IMR-90 (cell line): ENCODE data around the gene ATP5PD. TPM values are rescaled to one million over a fixed set of nuclear protein-coding genes. Genes with fewer than 3 reads are reported as not detected.

ENCODE experiments used
- ATAC-seq: fragments of 200-7000 bp; cut with Tn5 transposase; 2 replicates; pipeline ENCODE4 v1.9.1; 2020; ENCODE audit warnings: low read depth, mild to moderate bottlenecking, moderate library complexity
- BruUV-seq: library from RNA; stranded (reverse); fragments of 400-500 nt; replicated peaks from 2 replicates; lab custom pipeline; 2021; lab: Mats Ljungman, UMichigan
- CTCF ChIA-PET: fragments of 300-600 bp; formaldehyde crosslinking; extraction: SDS; loops from one replicate; lab custom pipeline; 2021; ENCODE audit warnings: antibody characterized with exemption; lab: Yijun Ruan, JAX
- POLR2A ChIA-PET: fragments of 300-600 bp; sonication (Branson Sonifier 250); formaldehyde crosslinking; loops from one replicate; lab custom pipeline; 2022; ENCODE audit warnings: antibody characterized with exemption; ENCODE audit not compliant: unreplicated experiment; lab: Charles Lee
- DNase-seq: peaks from one replicate; pipeline ENCODE4 v3.0.0; 2013
- H2AFZ ChIP-seq: replicated peaks from 2 replicates; pipeline ENCODE3; 2013; ENCODE audit warnings: low read length, mild to moderate bottlenecking; ENCODE audit not compliant: poor library complexity
- H2AK5ac ChIP-seq: 2 replicates; pipeline ENCODE4 v1.6.1; 2013; ENCODE audit warnings: low read depth, low read length, inconsistent platforms
- H2AK9ac ChIP-seq: replicated peaks from 2 replicates; pipeline ENCODE3; 2013; ENCODE audit warnings: mild to moderate bottlenecking, low read depth, low read length, moderate library complexity; ENCODE audit not compliant: poor library complexity
- H2BK120ac ChIP-seq: 2 replicates; pipeline ENCODE4 v1.6.1; 2013; ENCODE audit warnings: low read depth, low read length, inconsistent platforms
- H2BK15ac ChIP-seq: 3 replicates; pipeline ENCODE4 v1.6.1; 2013; ENCODE audit warnings: low read depth, low read length, inconsistent platforms
- H2BK20ac ChIP-seq: 2 replicates; pipeline ENCODE4 v1.6.1; 2013; ENCODE audit warnings: low read depth, mild to moderate bottlenecking, inconsistent platforms, low read length, moderate library complexity
- H2BK5ac ChIP-seq: 2 replicates; pipeline ENCODE4 v1.6.1; 2013; ENCODE audit warnings: mild to moderate bottlenecking, low read depth, low read length, inconsistent platforms; ENCODE audit not compliant: poor library complexity, severe bottlenecking
- H3K14ac ChIP-seq: replicated peaks from 2 replicates; pipeline ENCODE4 v1.6.1; 2013; ENCODE audit warnings: low read depth, low read length, inconsistent platforms
- H3K18ac ChIP-seq: 2 replicates; pipeline ENCODE4 v1.6.1; 2013; ENCODE audit warnings: low read depth, low read length, control low read depth
- H3K23ac ChIP-seq: 2 replicates; pipeline ENCODE4 v1.6.1; 2013; ENCODE audit warnings: low read depth, low read length, inconsistent platforms
- H3K27ac ChIP-seq: 2 replicates; pipeline ENCODE4 v1.5.1; 2013; ENCODE audit warnings: mild to moderate bottlenecking, control low read depth, low read length; ENCODE audit not compliant: insufficient read depth
- H3K27me3 ChIP-seq: 2 replicates; pipeline ENCODE4 v1.6.1; 2013; ENCODE audit warnings: low read length; ENCODE audit not compliant: control insufficient read depth, insufficient read depth
- H3K36me3 ChIP-seq: 2 replicates; pipeline ENCODE4 v1.6.1; 2013; ENCODE audit warnings: low read length, mixed read lengths; ENCODE audit not compliant: control insufficient read depth, insufficient read depth
- H3K4ac ChIP-seq: 2 replicates; pipeline ENCODE4 v1.6.1; 2013; ENCODE audit warnings: low read depth, low read length, inconsistent platforms
- H3K4me1 ChIP-seq: 2 replicates; pipeline ENCODE4 v1.6.1; 2013; ENCODE audit warnings: low read length, mixed read lengths; ENCODE audit not compliant: control insufficient read depth, insufficient read depth
- H3K4me2 ChIP-seq: 2 replicates; pipeline ENCODE4 v1.6.1; 2013; ENCODE audit warnings: low read depth, mild to moderate bottlenecking, control low read depth, low read length, moderate library complexity
- H3K4me3 ChIP-seq: 2 replicates; pipeline ENCODE4 v1.5.1; 2013; ENCODE audit warnings: low read depth, mild to moderate bottlenecking, control low read depth, low read length, moderate library complexity; ENCODE audit not compliant: insufficient read depth
- H3K56ac ChIP-seq: 2 replicates; pipeline ENCODE4 v1.6.1; 2013; ENCODE audit warnings: low read length, inconsistent platforms; ENCODE audit not compliant: insufficient read depth; ENCODE audit errors: extremely low read depth
- H3K79me1 ChIP-seq, 2 experiments: 2 replicates each; pipeline ENCODE4 v1.6.1; 2013; ENCODE audit warnings: low read length in 2 of 2, inconsistent platforms in 1 of 2, low read depth in 1 of 2
- H3K9ac ChIP-seq: 2 replicates; pipeline ENCODE4 v1.6.1; 2013; ENCODE audit warnings: low read depth, low read length, control low read depth
- H3K9me1 ChIP-seq: 2 replicates; pipeline ENCODE4 v1.6.1; 2013; ENCODE audit warnings: low read length, inconsistent platforms; ENCODE audit not compliant: insufficient read depth
- H3K9me3 ChIP-seq: 2 replicates; pipeline ENCODE4 v1.6.1; 2013; ENCODE audit warnings: low read length; ENCODE audit not compliant: control insufficient read depth, insufficient read depth
- H4K20me1 ChIP-seq: 2 replicates; pipeline ENCODE4 v1.6.1; 2013; ENCODE audit warnings: low read length, inconsistent platforms; ENCODE audit not compliant: insufficient read depth
- H4K5ac ChIP-seq: 2 replicates; pipeline ENCODE4 v1.6.1; 2013; ENCODE audit warnings: mild to moderate bottlenecking, low read depth, low read length, control low read depth
- H4K8ac ChIP-seq, 2 experiments: 2 replicates each; pipeline ENCODE4 v1.6.1; 2013; ENCODE audit warnings: low read depth in 2 of 2, low read length in 2 of 2, control low read depth in 1 of 2, inconsistent platforms in 1 of 2
- H4K91ac ChIP-seq: 2 replicates; pipeline ENCODE4 v1.6.1; 2013; ENCODE audit warnings: low read depth, low read length, inconsistent platforms; ENCODE audit not compliant: insufficient read depth
- BHLHE40 ChIP-seq: fragments of 150-350 bp; IDR thresholded peaks from 2 replicates; pipeline ENCODE4 v1.6.1; 2016; ENCODE audit warnings: mild to moderate bottlenecking, low read depth, low read length
- CEBPB ChIP-seq: IDR thresholded peaks from 2 replicates; pipeline ENCODE4 v1.6.1; 2012; ENCODE audit warnings: low read depth, low read length, improper control_type of control experiment
- CHD1 ChIP-seq: IDR thresholded peaks from 2 replicates; pipeline ENCODE4 v1.6.1; 2012; ENCODE audit warnings: low read depth, low read length, improper control_type of control experiment
- CTCF ChIP-seq: conservative IDR thresholded peaks from 2 replicates; pipeline ENCODE4 v1.5.1; 2012; ENCODE audit warnings: mild to moderate bottlenecking, low read depth, low read length, improper control_type of control experiment
- ELK1 ChIP-seq: fragments of 150-350 bp; IDR thresholded peaks from 2 replicates; pipeline ENCODE4 v1.6.1; 2016; ENCODE audit warnings: low read depth, mild to moderate bottlenecking, low read length, moderate library complexity, borderline replicate concordance
- FOS ChIP-seq: fragments of 150-350 bp; IDR thresholded peaks from 2 replicates; pipeline ENCODE4 v1.6.1; 2016; ENCODE audit warnings: low read depth, low read length
- MAFK ChIP-seq: IDR thresholded peaks from 2 replicates; pipeline ENCODE4 v1.6.1; 2012; ENCODE audit warnings: low read depth, low read length, improper control_type of control experiment
- MAZ ChIP-seq: IDR thresholded peaks from 2 replicates; pipeline ENCODE4 v1.6.1; 2012; ENCODE audit warnings: low read depth, mild to moderate bottlenecking, low read length, improper control_type of control experiment, moderate library complexity, borderline replicate concordance
- MXI1 ChIP-seq: IDR thresholded peaks from 2 replicates; pipeline ENCODE4 v1.6.1; 2012; ENCODE audit warnings: low read depth, mild to moderate bottlenecking, low read length, moderate library complexity, borderline replicate concordance
- NFE2L2 ChIP-seq: fragments of 150-350 bp; IDR thresholded peaks from 2 replicates; pipeline ENCODE4 v1.6.1; 2016; ENCODE audit warnings: low read depth, mild to moderate bottlenecking, low read length
- POLR2A ChIP-seq: IDR thresholded peaks from 2 replicates; pipeline ENCODE4 v1.6.1; 2012; ENCODE audit warnings: mild to moderate bottlenecking, low read depth, low read length
- RAD21 ChIP-seq: IDR thresholded peaks from 2 replicates; pipeline ENCODE4 v1.6.1; 2012; ENCODE audit warnings: low read length, improper control_type of control experiment
- RCOR1 ChIP-seq: IDR thresholded peaks from 2 replicates; pipeline ENCODE4 v1.6.1; 2012; ENCODE audit warnings: mild to moderate bottlenecking, low read length, improper control_type of control experiment; ENCODE audit not compliant: insufficient replicate concordance
- RFX5 ChIP-seq: IDR thresholded peaks from 2 replicates; pipeline ENCODE4 v1.8.0; 2012; ENCODE audit warnings: low read depth, mild to moderate bottlenecking, low read length, moderate library complexity
- SMC3 ChIP-seq: fragments of 150-350 bp; IDR thresholded peaks from 2 replicates; pipeline ENCODE4 v1.6.1; 2016; ENCODE audit warnings: low read depth, mild to moderate bottlenecking, antibody characterized with exemption, low read length, moderate library complexity
- USF2 ChIP-seq: fragments of 150-350 bp; IDR thresholded peaks from 2 replicates; pipeline ENCODE4 v1.6.1; 2017; ENCODE audit warnings: mild to moderate bottlenecking, antibody characterized with exemption, low read length, low read depth
- WGBS, 2 experiments: methylation state at CpG; one replicate each; pipeline versions ENCODE4 v1.1.5 to v1.1.7; 2013; ENCODE audit warnings: missing lambda C conversion rate in 2 of 2; ENCODE audit not compliant: insufficient read length in 1 of 2; ENCODE audit errors: extremely low coverage in 2 of 2; 5-methylcytosine and 5-hydroxymethylcytosine counted together
- dilution Hi-C: fragments of 300-500 bp; cut with HindIII; formaldehyde crosslinking; loops from one replicate; pipeline ENCODE4 v1.14.3; 2018; ENCODE audit warnings: low sequenced_read_pairs; ENCODE audit not compliant: unreplicated experiment
- in situ Hi-C: fragments of 300-500 bp; cut with MboI; formaldehyde crosslinking; loops from 3 replicates; pipeline ENCODE4 v1.14.3; 2019; ENCODE audit warnings: low sequenced_read_pairs, inconsistent platforms, mixed read lengths
- intact Hi-C: fragments of 100-400 bp; cut with micrococcal nuclease; formaldehyde crosslinking; loops from 2 replicates; pipeline ENCODE4 v1.10.0; 2022
- polyA plus RNA-seq, 3 experiments: library from polyadenylated mRNA; depleted of rRNA; stranded (reverse); fragments of >200 nt; gene quantifications; 2 replicates each; pipeline ENCODE4 v1.2.3, GENCODE V29; 2012; ENCODE audit warnings: low replicate concordance in 1 of 3
- total RNA-seq: library from RNA; depleted of rRNA; stranded (reverse); fragments of >200 nt; gene quantifications from 2 replicates; pipeline ENCODE4 v1.2.3, GENCODE V29; 2012

The ATP5PD gene
- total and polyA plus RNA-seq, 2 of the 4 experiments (the other 2 are of a cell fraction) = 373 to 425 TPM

- intact Hi-C loops = no loop called here
- TF ChIP-seq USF2 (no peak), CEBPB (no peak), RAD21 (no peak), RFX5 (no peak), POLR2A (no peak), RCOR1 (no peak), FOS (no peak), NFE2L2 (no peak), SMC3 (no peak), MAZ (no peak), BHLHE40 (no peak), ELK1 (no peak), MAFK (no peak), MXI1 (no peak), CHD1 (no peak), CTCF (no peak)
- DNase-seq (no peak), ATAC-seq (no peak)
- no peak overlapping the region for H2AK5ac ChIP-seq
- H2BK20ac ChIP-seq = no peak overlapping the region
- peaks cover 33% of the 10 kb centered on the region for H3K36me3 ChIP-seq
- no peak overlapping the region for H3K18ac ChIP-seq
- H3K4me1 ChIP-seq = peaks cover under 1% of the 10 kb centered on the region; the same call in 1 of the 2 replicates
- no peaks in the 10 kb centered on the region for H3K27me3 ChIP-seq
- H2AFZ ChIP-seq = no peak overlapping the region
- no peak overlapping the region for H3K14ac ChIP-seq
- no peak overlapping the region for H4K91ac ChIP-seq
- no TSS peak for BruUV-seq
- no peak overlapping the region for H3K9ac ChIP-seq
- no peak overlapping the region for H2AK9ac ChIP-seq
- H3K9me1 ChIP-seq = no peaks in the 10 kb centered on the region
- H4K5ac ChIP-seq = no peak overlapping the region
- H3K9me3 ChIP-seq = no peaks in the 10 kb centered on the region
- H3K4me2 ChIP-seq = no peak overlapping the region
- WGBS, 2 experiments = 89% methylated on average over 4 of the region's 5 CpGs; no CpG with 5 or more reads in 1 of the 2 experiments
- no peak overlapping the region for H2BK5ac ChIP-seq
- H3K56ac ChIP-seq = no peak overlapping the region
- no peaks in the 10 kb centered on the region for H4K20me1 ChIP-seq
- POLR2A ChIA-PET = no interaction called here
- no peak overlapping the region for H2BK15ac ChIP-seq
- no peak overlapping the region for H3K23ac ChIP-seq
- no peak overlapping the region for H4K8ac ChIP-seq
- no peak overlapping the region for H3K27ac ChIP-seq
- no peak overlapping the region for H3K4ac ChIP-seq
- no peak overlapping the region for H3K4me3 ChIP-seq
- no peak overlapping the region for H2BK120ac ChIP-seq
- in situ Hi-C loops = no loop called here
- CTCF ChIA-PET = interaction anchor here (1.6 kb wide), 1 partner anchor 18 kb away, joined by 6 read pairs; no protein-coding TSS in a partner anchor
- H3K79me1 ChIP-seq = no peaks in the 10 kb centered on the region; a peak in 1 of 4 replicates
- dilution Hi-C loops = no loop called here
Observed at GRCh38 chr17:75006653-75007052, 40.1 kb downstream of the ATP5PD start.
